T-cell (primary cell): ENCODE results near the gene PRICKLE2. TPM values are rescaled to one million over a fixed set of nuclear protein-coding genes. Genes with fewer than 3 reads are reported as not detected.

Experiments used
- ATAC-seq, 4 experiments: fragments of 200-7000 bp in 3 of 4; fragments of 150-1000 bp in 1 of 4; cut with Tn5 transposase; replicated peaks in 1 of 4; 1 replicate in 3 of 4; 2 replicates in 1 of 4; pipeline ENCODE4 v1.10.0; 2021; ENCODE audit warnings: moderate library complexity in 3 of 4, mild to moderate bottlenecking in 2 of 4, moderate number of reproducible peaks in 1 of 4
- CTCF ChIA-PET, 2 donors: fragments of 300-600 bp; sonication (Branson Sonifier 250); formaldehyde crosslinking; loops; one replicate each; lab custom pipeline; 2022; ENCODE audit warnings: antibody characterized with exemption in 2 of 2; lab: Charles Lee
- POLR2A ChIA-PET, 2 donors: fragments of 300-600 bp; sonication (Branson Sonifier 250); formaldehyde crosslinking; loops; one replicate each; lab custom pipeline; 2022; ENCODE audit warnings: antibody characterized with exemption in 2 of 2; lab: Charles Lee
- DNase-seq, 35 experiments: peaks; one replicate each; pipeline versions ENCODE4 v3.0.0 to v3.0.0-alpha.2; 2013 to 2023
- H3K27ac ChIP-seq: one replicate; pipeline ENCODE4 v1.5.1; 2013; ENCODE audit warnings: low read length
- H3K27me3 ChIP-seq, 2 experiments: replicated peaks in 1 of 2; 1 replicate in 1 of 2; 2 replicates in 1 of 2; pipeline versions ENCODE4 v1.6.1 to v1.7.0; 2013; ENCODE audit warnings: low read length in 1 of 2, mixed read lengths in 1 of 2; ENCODE audit not compliant: control insufficient read depth in 2 of 2, insufficient read depth in 2 of 2; ENCODE audit errors: extremely low read depth in 1 of 2
- H3K36me3 ChIP-seq, 2 donors: 1 replicate in 1 of 2; 2 replicates in 1 of 2; pipeline versions ENCODE4 v1.6.1 to v1.7.0; 2013; ENCODE audit warnings: low read length in 1 of 2; ENCODE audit not compliant: control insufficient read depth in 2 of 2, insufficient read depth in 1 of 2; ENCODE audit errors: extremely low read depth in 1 of 2
- H3K4me1 ChIP-seq, 2 experiments: 1 replicate in 1 of 2; 2 replicates in 1 of 2; pipeline versions ENCODE4 v1.6.1 to v1.7.0; 2013; ENCODE audit warnings: low read length in 2 of 2, mixed read lengths in 1 of 2; ENCODE audit not compliant: insufficient read depth in 2 of 2, control insufficient read depth in 1 of 2; ENCODE audit errors: extremely low read depth in 1 of 2
- H3K4me3 ChIP-seq, 2 donors: 1 replicate in 1 of 2; 2 replicates in 1 of 2; pipeline versions ENCODE4 v1.5.1 to v1.7.0; 2013; ENCODE audit warnings: mild to moderate bottlenecking in 2 of 2, low read length in 1 of 2, moderate library complexity in 1 of 2; ENCODE audit not compliant: control insufficient read depth in 1 of 2; ENCODE audit errors: extremely low read depth in 1 of 2
- H3K9me3 ChIP-seq: 2 replicates; pipeline ENCODE4 v1.7.0; 2013
- H3K27ac Mint-ChIP-seq, 2 donors: one replicate each; pipeline ENCODE4 v1.8.0; 2020 to 2021; ENCODE audit warnings: mild to moderate bottlenecking in 2 of 2, mixed read lengths in 2 of 2
- H3K27me3 Mint-ChIP-seq, 2 donors: one replicate each; pipeline ENCODE4 v1.8.0; 2021 to 2022; ENCODE audit warnings: mixed read lengths in 2 of 2
- H3K36me3 Mint-ChIP-seq: one replicate; pipeline ENCODE4 v1.8.0; 2021; ENCODE audit warnings: mixed read lengths
- H3K4me1 Mint-ChIP-seq, 3 donors: one replicate each; pipeline ENCODE4 v1.8.0; 2020 to 2022; ENCODE audit warnings: mixed read lengths in 3 of 3, mild to moderate bottlenecking in 1 of 3
- H3K4me3 Mint-ChIP-seq, 3 donors: one replicate each; pipeline ENCODE4 v1.8.0; 2020 to 2022; ENCODE audit warnings: mild to moderate bottlenecking in 3 of 3, mixed read lengths in 3 of 3, moderate library complexity in 3 of 3
- H3K9me3 Mint-ChIP-seq, 3 donors: one replicate each; pipeline ENCODE4 v1.8.0; 2020 to 2022; ENCODE audit warnings: mixed read lengths in 3 of 3
- WGBS: methylation state at CpG from one replicate; pipeline ENCODE4 v1.1.5; 2013; ENCODE audit warnings: missing lambda C conversion rate; ENCODE audit not compliant: insufficient coverage; 5-methylcytosine and 5-hydroxymethylcytosine counted together
- total RNA-seq, 35 experiments: library from RNA in 6 of 35; stranded (reverse) in 6 of 35; fragments of 120-200 nt in 1 of 35; gene quantifications; one replicate each; pipeline versions ENCODE4 v1.2.1 to v1.2.4 and lab custom pipeline; 2013 to 2026

Gene PRICKLE2
- total RNA-seq, 5 donors from 2014 or later (not counting 1 experiment from before 2014, with no cell fraction given) = 0.06 to 0.13 (median 0.09) TPM; not detected in 2

- Mint-ChIP-seq H3K27me3 (peaks cover 0 to 12% of the 10 kb centered on the region in 2 donors), H3K27ac (no peak overlapping the region), H3K36me3 (no peaks in the 10 kb centered on the region), H3K4me3 (no peak overlapping the region), H3K9me3 (peaks cover 0 to 5% (median 0%) of the 10 kb centered on the region in 3 donors), H3K4me1 (no peaks in the 10 kb centered on the region)
- Histone ChIP-seq H3K4me3 (no peak overlapping the region), H3K36me3 (no peaks in the 10 kb centered on the region), H3K9me3 (no peaks in the 10 kb centered on the region), H3K27me3 (no peaks in the 10 kb centered on the region), H3K27ac (no peak overlapping the region), H3K4me1 (no peaks in the 10 kb centered on the region)
- CTCF ChIA-PET = no interaction called here
- 100% methylated on average over 1 of the region's 4 CpGs for WGBS
- DNase-seq (no peak), ATAC-seq (no peak)
- POLR2A ChIA-PET = no interaction called here
Observed at GRCh38 chr3:64166584-64167162, 58.6 kb downstream of the PRICKLE2 start.

DNA sequence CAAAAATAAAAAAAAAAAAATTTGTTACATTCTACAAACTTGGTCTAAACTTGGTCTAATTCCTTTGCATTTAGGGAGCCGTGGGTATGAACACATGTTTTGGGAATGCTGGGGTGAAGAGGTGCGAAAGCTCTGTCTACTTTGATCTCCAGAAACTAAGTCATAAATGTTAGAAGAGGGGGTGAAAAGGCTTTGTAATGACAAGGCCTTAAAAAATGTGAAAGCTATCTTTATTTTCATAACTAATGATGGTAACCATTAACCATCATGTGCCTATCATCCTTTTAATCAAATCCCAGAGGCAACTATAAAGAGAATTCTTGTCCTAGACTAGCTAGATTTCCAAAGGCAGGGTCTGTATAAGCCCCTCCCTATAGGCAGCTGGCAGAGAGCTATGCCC, 60.9 kb downstream of the PRICKLE2 start:
- ChIA-PET POLR2A (interaction anchor here in 1 of 2 donors (0.6 kb wide), 1 partner anchor 214 kb away, joined by 3 read pairs; no protein-coding TSS in a partner anchor), CTCF (no interaction called here)
- ATAC-seq (no peak), DNase-seq (no peak)
- peaks cover 0 to 13% of the 10 kb centered on the region in 2 donors for H3K27me3 Mint-ChIP-seq
- Histone ChIP-seq H3K27ac (no peak overlapping the region), H3K9me3 (no peaks in the 10 kb centered on the region), H3K4me1 (no peaks in the 10 kb centered on the region), H3K36me3 (no peaks in the 10 kb centered on the region), H3K27me3 (no peaks in the 10 kb centered on the region), H3K4me3 (no peak overlapping the region)
- no CpG with 5 or more reads among the region's 2 CpGs for WGBS
- H3K27ac Mint-ChIP-seq = no peak overlapping the region
- no peaks in the 10 kb centered on the region for H3K36me3 Mint-ChIP-seq
- no peaks in the 10 kb centered on the region for H3K9me3 Mint-ChIP-seq
- no peak overlapping the region for H3K4me3 Mint-ChIP-seq
- H3K4me1 Mint-ChIP-seq = no peaks in the 10 kb centered on the region

GRCh38 chr3:64163755-64164148, 61.5 kb downstream of the PRICKLE2 start:
- Histone ChIP-seq H3K27me3 (no peaks in the 10 kb centered on the region), H3K9me3 (no peaks in the 10 kb centered on the region), H3K4me3 (no peak overlapping the region), H3K36me3 (no peaks in the 10 kb centered on the region), H3K4me1 (no peaks in the 10 kb centered on the region), H3K27ac (no peak overlapping the region)
- H3K9me3 Mint-ChIP-seq = no peaks in the 10 kb centered on the region
- POLR2A ChIA-PET = interaction anchor here in 1 of 2 donors (0.6 kb wide), 1 partner anchor 215 kb away, joined by 3 read pairs; no protein-coding TSS in a partner anchor
- DNase-seq (no peak), ATAC-seq (no peak)
- no peaks in the 10 kb centered on the region for H3K4me1 Mint-ChIP-seq
- H3K36me3 Mint-ChIP-seq = no peaks in the 10 kb centered on the region
- no peak overlapping the region for H3K4me3 Mint-ChIP-seq
- CTCF ChIA-PET = no interaction called here
- H3K27me3 Mint-ChIP-seq = peaks cover 0 to 13% of the 10 kb centered on the region in 2 donors
- 100% methylated on average over 1 of the region's 4 CpGs for WGBS
- H3K27ac Mint-ChIP-seq = no peak overlapping the region

GRCh38 chr3:64163019-64163754, 62.1 kb downstream of the PRICKLE2 start:
- no peaks in the 10 kb centered on the region for H3K4me1 ChIP-seq
- no peak overlapping the region for H3K27ac Mint-ChIP-seq
- no peaks in the 10 kb centered on the region for H3K36me3 ChIP-seq
- H3K9me3 ChIP-seq = no peaks in the 10 kb centered on the region
- POLR2A ChIA-PET = no interaction called here
- no peak for ATAC-seq
- WGBS = 67% methylated on average over 2 of the region's 8 CpGs
- H3K36me3 Mint-ChIP-seq = no peaks in the 10 kb centered on the region
- no peaks in the 10 kb centered on the region for H3K27me3 ChIP-seq
- H3K4me1 Mint-ChIP-seq = no peaks in the 10 kb centered on the region
- no peak overlapping the region for H3K27ac ChIP-seq
- H3K4me3 ChIP-seq = no peak overlapping the region
- H3K27me3 Mint-ChIP-seq = peaks cover 0 to 13% of the 10 kb centered on the region in 2 donors
- H3K4me3 Mint-ChIP-seq = no peak overlapping the region
- no peaks in the 10 kb centered on the region for H3K9me3 Mint-ChIP-seq
- no peak for DNase-seq
- CTCF ChIA-PET = no interaction called here

DNA sequence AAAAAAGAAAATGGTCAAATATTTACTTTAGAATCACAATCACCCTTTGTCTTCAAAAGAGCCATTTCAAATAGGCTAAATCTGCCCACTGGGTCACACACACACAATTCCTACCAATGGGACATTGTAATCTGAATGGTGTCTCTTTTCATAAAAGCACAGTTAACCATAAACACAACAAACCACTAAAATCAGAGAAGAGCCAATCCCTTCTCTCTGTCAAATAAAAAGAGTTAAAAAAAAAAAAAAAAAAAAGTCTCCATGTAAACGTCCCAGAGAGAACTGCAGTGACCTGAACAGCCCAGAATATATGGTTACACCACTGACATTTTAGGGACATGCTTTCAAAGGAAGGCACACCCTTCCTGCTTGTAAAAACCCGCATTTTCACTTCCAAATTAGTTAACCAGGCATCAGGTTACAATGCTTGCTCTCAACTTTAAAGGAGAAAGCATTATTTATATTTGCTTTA, 63.7 kb downstream of the PRICKLE2 start:
- no peak for DNase-seq
- CTCF ChIA-PET = no interaction called here
- no peak overlapping the region for H3K4me3 ChIP-seq
- no peaks in the 10 kb centered on the region for H3K9me3 ChIP-seq
- no peak overlapping the region for H3K27ac Mint-ChIP-seq
- H3K27me3 ChIP-seq = no peaks in the 10 kb centered on the region
- no peaks in the 10 kb centered on the region for H3K9me3 Mint-ChIP-seq
- no peaks in the 10 kb centered on the region for H3K4me1 Mint-ChIP-seq
- POLR2A ChIA-PET = no interaction called here
- H3K36me3 ChIP-seq = no peaks in the 10 kb centered on the region
- no peak overlapping the region for H3K27ac ChIP-seq
- H3K27me3 Mint-ChIP-seq = peaks cover 0 to 13% of the 10 kb centered on the region in 2 donors
- H3K4me1 ChIP-seq = no peaks in the 10 kb centered on the region
- ATAC-seq = no peak
- H3K4me3 Mint-ChIP-seq = no peak overlapping the region
- H3K36me3 Mint-ChIP-seq = no peaks in the 10 kb centered on the region
- 0% methylated on average over 1 of the region's 2 CpGs for whole genome bisulfite sequencing

DNA sequence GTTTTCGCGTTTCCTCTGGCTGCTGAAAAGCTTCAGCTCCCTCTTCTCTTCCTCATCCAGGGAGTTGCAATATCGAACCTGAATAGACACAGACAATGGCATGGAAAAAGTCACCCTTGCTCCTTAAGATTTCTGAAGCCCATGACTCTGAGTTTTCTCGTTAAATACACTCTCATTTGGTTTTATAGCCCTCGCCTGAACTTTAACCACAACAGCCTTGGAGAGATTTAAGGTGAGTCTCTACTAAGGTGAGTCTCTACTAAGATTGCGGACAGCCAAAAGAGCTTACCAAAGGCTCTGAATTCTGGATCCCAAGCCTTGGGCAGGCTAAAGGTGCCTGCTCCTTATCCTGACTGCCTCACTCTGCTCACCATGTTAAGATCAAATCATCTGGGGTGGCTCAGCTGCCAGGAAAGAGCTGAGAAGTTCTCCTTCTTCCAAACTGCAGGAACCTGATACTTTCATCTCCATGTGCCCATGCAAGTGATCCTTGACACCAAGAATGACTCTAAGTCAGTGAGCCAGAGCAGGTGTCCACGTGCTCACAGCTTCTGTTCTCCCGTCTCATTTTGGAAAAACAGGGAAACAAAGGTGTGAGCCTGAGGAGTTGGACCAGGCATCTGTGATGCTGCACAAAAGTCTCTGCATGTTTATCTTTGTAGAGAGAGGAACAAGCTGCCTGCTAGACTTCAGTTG, 65.1 kb downstream of the PRICKLE2 start:
- H3K27me3 ChIP-seq = no peaks in the 10 kb centered on the region
- H3K4me3 ChIP-seq = no peak overlapping the region
- DNase-seq (no peak), ATAC-seq (no peak)
- H3K27ac Mint-ChIP-seq = no peak overlapping the region
- no peaks in the 10 kb centered on the region for H3K4me1 ChIP-seq
- H3K36me3 Mint-ChIP-seq = no peaks in the 10 kb centered on the region
- WGBS = 80% methylated on average over 5 of the region's 8 CpGs
- H3K4me3 Mint-ChIP-seq = no peak overlapping the region
- no peaks in the 10 kb centered on the region for H3K36me3 ChIP-seq
- POLR2A ChIA-PET = no interaction called here
- H3K9me3 ChIP-seq = no peaks in the 10 kb centered on the region
- no peaks in the 10 kb centered on the region for H3K9me3 Mint-ChIP-seq
- CTCF ChIA-PET = no interaction called here
- peaks cover 0 to 16% of the 10 kb centered on the region in 2 donors for H3K27me3 Mint-ChIP-seq
- no peak overlapping the region for H3K27ac ChIP-seq
- no peaks in the 10 kb centered on the region for H3K4me1 Mint-ChIP-seq
